ENCODE results near the gene MYOM3. TPM values are rescaled to one million over a fixed set of nuclear protein-coding genes. Genes with fewer than 3 reads are reported as not detected.

MYOM3 gene
- total RNA-seq, 1 donor from 2014 or later, result 8.1 TPM

DNA sequence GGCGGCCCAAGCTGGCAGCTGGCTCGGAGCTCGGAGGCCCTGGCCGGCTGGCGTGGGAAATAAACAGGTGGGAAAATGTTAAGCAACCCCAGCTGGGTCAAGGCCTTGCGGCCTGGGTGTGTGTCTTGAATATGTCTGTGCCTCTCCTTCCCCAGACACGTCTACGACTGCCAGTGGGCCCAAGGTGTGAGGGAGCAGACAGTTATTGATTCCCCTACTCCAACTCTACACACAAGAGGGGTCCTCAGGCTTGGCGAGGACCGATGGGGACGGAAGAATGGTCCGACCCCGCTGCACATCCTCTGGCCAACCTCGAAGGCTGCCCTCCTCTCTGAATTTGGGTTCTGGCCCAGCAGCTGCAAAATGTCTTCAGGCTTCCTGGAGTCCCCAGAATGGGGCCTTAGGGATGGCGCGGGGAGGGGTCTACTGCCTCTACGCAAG is 28.8 kb upstream of the MYOM3 start:
- Histone ChIP-seq H3K27me3 (ENCODE audit: control insufficient read depth, insufficient read depth, low read length) (peaks cover 3% of the 10 kb centered on the region), H3K36me3 (ENCODE audit: control insufficient read depth, insufficient read depth, low read length) (no peaks in the 10 kb centered on the region), H3K4me3 (ENCODE audit: low read depth, low read length) (no peak overlapping the region)
- DNase-seq (ENCODE audit: low read depth), result no peak
- TF ChIP-seq, protein P1, sequence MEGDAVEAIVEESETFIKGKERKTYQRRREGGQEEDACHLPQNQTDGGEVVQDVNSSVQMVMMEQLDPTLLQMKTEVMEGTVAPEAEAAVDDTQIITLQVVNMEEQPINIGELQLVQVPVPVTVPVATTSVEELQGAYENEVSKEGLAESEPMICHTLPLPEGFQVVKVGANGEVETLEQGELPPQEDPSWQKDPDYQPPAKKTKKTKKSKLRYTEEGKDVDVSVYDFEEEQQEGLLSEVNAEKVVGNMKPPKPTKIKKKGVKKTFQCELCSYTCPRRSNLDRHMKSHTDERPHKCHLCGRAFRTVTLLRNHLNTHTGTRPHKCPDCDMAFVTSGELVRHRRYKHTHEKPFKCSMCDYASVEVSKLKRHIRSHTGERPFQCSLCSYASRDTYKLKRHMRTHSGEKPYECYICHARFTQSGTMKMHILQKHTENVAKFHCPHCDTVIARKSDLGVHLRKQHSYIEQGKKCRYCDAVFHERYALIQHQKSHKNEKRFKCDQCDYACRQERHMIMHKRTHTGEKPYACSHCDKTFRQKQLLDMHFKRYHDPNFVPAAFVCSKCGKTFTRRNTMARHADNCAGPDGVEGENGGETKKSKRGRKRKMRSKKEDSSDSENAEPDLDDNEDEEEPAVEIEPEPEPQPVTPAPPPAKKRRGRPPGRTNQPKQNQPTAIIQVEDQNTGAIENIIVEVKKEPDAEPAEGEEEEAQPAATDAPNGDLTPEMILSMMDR (IDR thresholded peaks at IDR 0.05; ENCODE audit: insufficient read depth, low read length, poor library complexity, severe bottlenecking), result no peak

DNA sequence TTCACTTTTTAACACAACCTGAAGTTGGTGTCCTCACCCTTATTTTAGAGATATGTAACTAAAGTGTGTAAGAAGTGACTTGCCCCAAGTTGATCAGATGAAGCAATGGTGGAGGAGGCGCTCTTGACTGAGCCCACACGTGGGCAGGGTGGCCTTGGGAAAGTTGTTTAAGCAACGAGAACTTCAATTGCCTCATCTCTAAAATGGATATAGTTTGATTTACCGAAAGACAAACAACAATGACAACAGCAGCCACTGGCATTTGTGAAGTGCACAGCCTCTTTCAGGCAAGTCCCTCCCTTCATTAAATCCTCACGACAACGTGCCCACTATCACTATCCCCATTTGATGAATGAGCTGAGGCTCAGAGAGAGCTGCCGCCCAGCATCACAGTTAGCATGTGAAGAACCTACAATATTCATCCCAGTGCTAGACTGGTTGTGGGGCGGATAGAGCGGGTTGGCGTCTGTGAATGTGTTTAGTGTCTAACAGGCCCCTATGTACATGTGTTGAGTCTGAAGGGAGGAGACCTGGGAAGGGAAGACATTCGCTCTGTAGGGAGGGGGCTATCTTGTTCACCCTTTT is 28.0 kb upstream of the MYOM3 start:
- TF ChIP-seq, protein P1 (IDR thresholded peaks at IDR 0.05; ENCODE audit: insufficient read depth, low read length, poor library complexity, severe bottlenecking), result no peak
- Histone ChIP-seq H3K36me3 (ENCODE audit: control insufficient read depth, insufficient read depth, low read length) (no peaks in the 10 kb centered on the region), H3K4me3 (ENCODE audit: low read depth, low read length) (no peak overlapping the region), H3K27me3 (ENCODE audit: control insufficient read depth, insufficient read depth, low read length) (peaks cover 3% of the 10 kb centered on the region)
- DNase-seq (ENCODE audit: low read depth), result no peak

- H3K27me3 ChIP-seq (ENCODE audit: control insufficient read depth, insufficient read depth, low read length), result peaks cover 3% of the 10 kb centered on the region
- H3K4me3 ChIP-seq (ENCODE audit: low read depth, low read length), result no peak overlapping the region
- TF ChIP-seq, protein P1 (IDR thresholded peaks at IDR 0.05; ENCODE audit: insufficient read depth, low read length, poor library complexity, severe bottlenecking), result no peak
- no peaks in the 10 kb centered on the region for H3K36me3 ChIP-seq (ENCODE audit: control insufficient read depth, insufficient read depth, low read length)
- no peak for DNase-seq (ENCODE audit: low read depth)
These were observed 27.2 kb upstream of the MYOM3 start for GRCh38 chr1:24139222-24139489.

DNA sequence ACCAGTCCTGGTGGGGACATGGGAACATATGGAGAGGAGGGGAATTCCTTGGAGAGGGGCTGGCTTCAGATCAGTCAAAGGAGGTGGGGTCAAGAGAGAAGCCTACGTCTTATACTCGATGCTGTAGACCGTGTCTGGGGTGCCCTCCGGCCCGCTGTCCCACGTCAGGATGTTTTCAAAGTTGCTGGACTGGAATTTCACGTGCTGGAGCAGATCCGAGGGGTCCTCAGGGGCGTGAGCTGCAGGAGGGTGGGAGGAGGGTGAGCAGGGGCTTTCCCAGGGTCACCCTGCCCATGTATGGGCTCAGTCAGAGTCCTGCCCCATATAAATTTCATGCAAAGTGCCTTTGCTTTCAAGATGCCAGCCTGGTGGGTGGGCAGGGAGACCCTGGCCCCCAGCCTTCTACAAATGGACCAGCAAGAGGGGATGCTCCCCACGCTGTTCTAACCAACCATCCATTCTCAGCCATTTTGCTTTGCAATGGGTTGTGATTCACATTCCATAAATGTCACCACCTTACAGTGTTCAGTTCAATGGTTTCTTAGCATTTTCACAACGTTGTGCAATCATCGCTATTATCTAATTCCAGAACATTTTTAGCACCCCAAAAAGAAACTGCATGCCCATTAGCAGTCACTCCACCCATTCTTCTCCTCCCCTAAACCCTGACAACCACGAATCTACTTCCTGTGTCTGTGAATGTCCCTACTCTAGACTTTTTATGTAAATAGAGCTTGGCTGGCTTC is 26.7 kb upstream of the MYOM3 start:
- Histone ChIP-seq H3K27me3 (ENCODE audit: control insufficient read depth, insufficient read depth, low read length) (peaks cover 3% of the 10 kb centered on the region), H3K36me3 (ENCODE audit: control insufficient read depth, insufficient read depth, low read length) (no peaks in the 10 kb centered on the region), H3K4me3 (ENCODE audit: low read depth, low read length) (no peak overlapping the region)
- no peak for DNase-seq (ENCODE audit: low read depth)
- TF ChIP-seq, protein P1 (IDR thresholded peaks at IDR 0.05; ENCODE audit: insufficient read depth, low read length, poor library complexity, severe bottlenecking), result no peak

GRCh38 chr1:24136956-24137539 is 25.1 kb upstream of the MYOM3 start:
- TF ChIP-seq, protein P1 (IDR thresholded peaks at IDR 0.05; ENCODE audit: insufficient read depth, low read length, poor library complexity, severe bottlenecking), result no peak

More at GRCh38 chr1:24136956-24137539, 25.1 kb upstream of the MYOM3 start:
- Histone ChIP-seq H3K4me3 (ENCODE audit: low read depth, low read length) (no peak overlapping the region), H3K36me3 (ENCODE audit: control insufficient read depth, insufficient read depth, low read length) (no peaks in the 10 kb centered on the region), H3K27me3 (ENCODE audit: control insufficient read depth, insufficient read depth, low read length) (peaks cover 3% of the 10 kb centered on the region)
- no peak for DNase-seq (ENCODE audit: low read depth)

Data from kidney epithelial cell (primary cell).